Measurements from ENCODE around the gene SEC62.

Gene SEC62

DNA sequence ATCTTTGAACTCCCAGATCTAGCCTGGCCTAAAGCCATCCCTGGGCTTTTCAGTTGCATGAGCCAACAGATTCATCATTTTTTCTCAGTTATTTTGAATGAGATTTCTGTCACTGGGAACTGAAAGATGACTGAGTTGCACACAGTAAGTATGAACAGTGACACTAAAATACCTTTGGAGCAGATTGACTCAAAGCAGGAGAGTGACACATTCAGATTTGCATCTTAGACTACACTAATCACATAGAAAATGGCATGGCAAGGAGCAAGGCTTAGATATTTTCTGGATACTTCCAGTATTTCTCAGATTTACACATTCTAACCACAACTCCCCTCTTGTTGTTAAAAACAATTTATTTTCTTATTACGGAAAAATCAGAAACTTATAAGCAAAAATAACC, 32.8 kb downstream of the SEC62 start:
- TF ChIP-seq, protein P1, sequence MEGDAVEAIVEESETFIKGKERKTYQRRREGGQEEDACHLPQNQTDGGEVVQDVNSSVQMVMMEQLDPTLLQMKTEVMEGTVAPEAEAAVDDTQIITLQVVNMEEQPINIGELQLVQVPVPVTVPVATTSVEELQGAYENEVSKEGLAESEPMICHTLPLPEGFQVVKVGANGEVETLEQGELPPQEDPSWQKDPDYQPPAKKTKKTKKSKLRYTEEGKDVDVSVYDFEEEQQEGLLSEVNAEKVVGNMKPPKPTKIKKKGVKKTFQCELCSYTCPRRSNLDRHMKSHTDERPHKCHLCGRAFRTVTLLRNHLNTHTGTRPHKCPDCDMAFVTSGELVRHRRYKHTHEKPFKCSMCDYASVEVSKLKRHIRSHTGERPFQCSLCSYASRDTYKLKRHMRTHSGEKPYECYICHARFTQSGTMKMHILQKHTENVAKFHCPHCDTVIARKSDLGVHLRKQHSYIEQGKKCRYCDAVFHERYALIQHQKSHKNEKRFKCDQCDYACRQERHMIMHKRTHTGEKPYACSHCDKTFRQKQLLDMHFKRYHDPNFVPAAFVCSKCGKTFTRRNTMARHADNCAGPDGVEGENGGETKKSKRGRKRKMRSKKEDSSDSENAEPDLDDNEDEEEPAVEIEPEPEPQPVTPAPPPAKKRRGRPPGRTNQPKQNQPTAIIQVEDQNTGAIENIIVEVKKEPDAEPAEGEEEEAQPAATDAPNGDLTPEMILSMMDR (conservative IDR thresholded peaks at IDR 0.05; ENCODE audit: low read depth, low read length): no peak
- no peak overlapping the region for H3K4me3 ChIP-seq (ENCODE audit: low read length)
- no peak for DNase-seq (ENCODE audit: low read depth)

DNA sequence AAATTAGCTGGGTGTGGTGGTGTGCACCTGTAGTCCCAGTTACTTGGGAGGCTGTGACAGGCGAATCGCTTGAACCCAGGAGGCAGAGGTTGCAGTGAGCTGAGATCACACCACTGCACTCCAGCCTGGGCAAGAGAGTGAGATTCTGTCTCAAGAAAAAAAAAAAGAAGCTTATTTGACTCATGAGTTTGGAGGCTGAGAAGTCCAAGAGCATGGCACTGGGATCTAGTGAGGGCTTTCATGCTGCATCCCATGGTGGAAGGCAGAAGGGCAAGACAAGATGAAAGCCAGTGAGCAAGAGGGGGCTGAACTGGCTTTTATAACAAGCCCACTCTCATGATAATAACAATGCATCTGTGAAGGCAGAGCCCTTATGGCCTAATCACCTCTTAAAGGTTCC, 33.4 kb downstream of the SEC62 start:
- H3K4me3 ChIP-seq (ENCODE audit: low read length): no peak overlapping the region
- no peak for DNase-seq (ENCODE audit: low read depth)
- TF ChIP-seq, protein P1 (conservative IDR thresholded peaks at IDR 0.05; ENCODE audit: low read depth, low read length): no peak

DNA sequence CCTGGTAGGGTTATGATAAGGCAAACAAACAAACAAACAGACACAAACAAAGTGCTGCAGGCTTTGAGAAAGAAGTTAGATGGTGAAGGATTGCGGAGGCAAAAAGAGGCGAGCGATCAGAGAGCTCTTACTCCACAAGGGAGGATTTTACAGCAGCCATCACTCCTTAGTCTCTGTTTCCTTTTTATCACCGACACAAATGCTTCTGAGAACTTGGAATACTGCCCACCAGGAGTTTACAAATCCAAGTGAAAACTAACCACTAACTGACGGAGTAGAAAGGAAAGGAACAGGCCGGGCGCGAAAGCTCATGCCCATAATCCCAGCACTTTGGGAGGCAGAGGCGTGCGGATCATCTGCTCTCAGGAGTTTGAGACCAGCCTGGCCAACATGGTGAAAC, 35.6 kb downstream of the SEC62 start:
- TF ChIP-seq, protein P1 (conservative IDR thresholded peaks at IDR 0.05; ENCODE audit: low read depth, low read length): no peak
- H3K4me3 ChIP-seq (ENCODE audit: low read length): no peak overlapping the region
- no peak for DNase-seq (ENCODE audit: low read depth)

DNA sequence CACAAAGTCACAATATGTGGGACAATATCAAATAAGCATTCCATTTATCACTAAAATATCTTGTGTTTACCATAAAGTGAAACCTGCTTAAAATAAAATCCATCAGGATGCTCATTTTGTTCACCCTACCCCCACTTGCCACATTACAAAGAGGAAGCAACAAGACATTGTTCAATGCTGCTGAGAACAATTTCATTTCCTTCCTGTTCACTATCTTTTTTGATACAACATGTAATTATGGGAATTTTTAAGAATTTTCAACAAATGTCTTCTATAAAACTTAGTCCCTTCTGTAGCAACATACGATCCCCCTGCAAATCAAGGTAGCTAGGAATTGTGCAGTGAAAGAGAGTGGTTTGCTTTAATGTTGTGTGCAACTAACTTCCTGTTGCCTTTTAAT, 36.3 kb downstream of the SEC62 start:
- H3K4me3 ChIP-seq (ENCODE audit: low read length): no peak overlapping the region
- DNase-seq (ENCODE audit: low read depth): no peak
- TF ChIP-seq, protein P1 (conservative IDR thresholded peaks at IDR 0.05; ENCODE audit: low read depth, low read length): no peak

DNA sequence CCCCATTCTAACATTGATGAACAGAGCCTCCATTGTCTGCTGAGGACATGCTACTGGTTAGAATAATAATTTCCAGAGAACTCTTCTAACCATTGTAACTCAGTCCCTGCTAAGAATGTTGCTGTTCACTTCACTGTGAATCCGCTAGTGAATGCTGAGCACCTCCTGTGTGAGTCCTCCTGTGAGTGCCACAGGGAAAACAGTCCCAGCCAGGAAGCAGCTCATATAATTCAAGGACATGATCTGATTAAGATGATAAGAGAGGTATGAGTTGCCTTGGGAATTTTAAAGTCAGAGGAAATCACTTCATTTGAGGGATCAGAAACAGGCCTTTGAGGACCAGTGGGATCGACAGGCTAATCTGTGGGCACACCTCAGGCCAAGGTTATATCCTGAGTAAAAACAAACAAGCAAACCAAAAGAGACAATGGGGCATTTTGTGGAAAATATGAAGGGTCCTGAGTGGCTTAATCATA, 37.3 kb downstream of the SEC62 start:
- H3K4me3 ChIP-seq (ENCODE audit: low read length): no peak overlapping the region
- DNase-seq (ENCODE audit: low read depth): no peak

DNA sequence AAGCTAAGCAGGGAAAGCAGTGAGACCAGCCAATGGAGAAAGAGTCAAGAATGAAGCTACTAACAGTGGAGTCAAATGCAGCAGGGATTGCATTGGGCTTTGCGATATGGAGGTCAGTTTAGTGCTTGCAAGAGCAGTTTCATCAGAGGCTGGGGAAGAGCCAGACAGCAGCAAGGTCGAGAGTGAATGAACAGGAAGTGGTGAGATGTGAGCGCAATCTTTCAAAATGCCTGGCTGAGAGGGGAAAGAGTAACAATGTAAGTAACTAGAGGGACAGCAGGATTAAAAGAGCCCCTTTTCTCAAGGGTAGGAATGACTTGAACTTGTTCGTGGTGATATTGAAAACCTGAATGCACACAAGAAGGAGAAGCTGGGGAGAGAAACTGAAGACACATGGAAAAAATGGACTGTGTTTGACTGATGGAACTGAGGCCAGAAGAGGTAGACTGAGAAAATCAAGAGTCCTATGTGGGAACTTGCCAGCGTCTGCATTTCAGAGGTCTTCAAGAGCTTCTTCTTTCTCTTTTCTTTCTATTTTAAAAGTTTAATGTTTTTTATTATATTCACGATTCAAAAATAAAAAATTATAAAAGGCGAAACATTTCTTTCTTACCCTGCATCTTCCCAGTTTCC, 40.5 kb downstream of the SEC62 start:
- TF ChIP-seq, protein P1 (conservative IDR thresholded peaks at IDR 0.05; ENCODE audit: low read depth, low read length): no peak
- H3K4me3 ChIP-seq (ENCODE audit: low read length): no peak overlapping the region
- no peak for DNase-seq (ENCODE audit: low read depth)

More for the DNA sequence above, 37.3 kb downstream of the SEC62 start:
- TF ChIP-seq, protein P1 (conservative IDR thresholded peaks at IDR 0.05; ENCODE audit: low read depth, low read length): no peak

DNA sequence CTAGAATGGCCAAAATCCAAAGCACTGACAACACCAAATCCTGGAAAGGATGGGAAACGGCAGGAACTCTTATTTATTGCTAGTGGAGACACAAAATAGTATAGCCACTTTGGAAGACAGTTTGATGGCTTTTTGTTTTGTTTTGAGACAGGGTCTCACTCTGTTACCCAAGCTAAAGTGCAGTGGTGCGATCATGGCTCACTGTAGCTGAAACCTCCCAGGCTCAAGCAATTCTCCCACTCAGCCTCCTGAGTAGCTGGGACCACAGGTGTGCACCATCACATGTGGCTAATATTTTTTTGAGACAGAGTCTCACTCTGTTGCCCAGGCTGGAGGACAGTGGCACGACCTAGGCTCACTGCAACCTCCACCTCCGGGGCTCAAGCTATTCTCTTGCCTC, 43.9 kb downstream of the SEC62 start:
- no peak overlapping the region for H3K4me3 ChIP-seq (ENCODE audit: low read length)
- no peak for DNase-seq (ENCODE audit: low read depth)
- TF ChIP-seq, protein P1 (conservative IDR thresholded peaks at IDR 0.05; ENCODE audit: low read depth, low read length): no peak
